SU-DHL-6 (cell line): ENCODE measurements around the gene GASK1B.

Experiments
- CTCF ChIP-seq: fragments of 200-600 bp; sonication (generic); IDR thresholded peaks from one replicate; pipeline ENCODE4 v1.5.1; 2017; ENCODE audit warnings: antibody characterized with exemption, mild to moderate bottlenecking, low read length, moderate library complexity; ENCODE audit not compliant: insufficient read depth, poor library complexity, severe bottlenecking
- EZH2phosphoT487 ChIP-seq: fragments of 200-600 bp; sonication (generic), shearing (Covaris generic); conservative IDR thresholded peaks from 2 replicates; pipeline ENCODE4 v1.6.1; 2018; ENCODE audit warnings: mild to moderate bottlenecking, antibody characterized with exemption, low read length, moderate library complexity, mixed read lengths

- TF ChIP-seq CTCF (no peak), EZH2phosphoT487 (no peak)
Observed at GRCh38 chr4:158176776-158177175, 4.0 kb upstream of the GASK1B start.
